Activated CD4-positive, alpha-beta T cell treated with anti-CD3 and anti-CD28 coated beads, Interleukin-2, amount 50 U/mL, for 48 hours (primary cell): ENCODE measurements around the gene KNDC1.

Source experiments
- DNase-seq, 2 experiments: peaks; one replicate each; pipeline ENCODE4 v3.0.0-alpha.2; 2020

Gene KNDC1

DNA sequence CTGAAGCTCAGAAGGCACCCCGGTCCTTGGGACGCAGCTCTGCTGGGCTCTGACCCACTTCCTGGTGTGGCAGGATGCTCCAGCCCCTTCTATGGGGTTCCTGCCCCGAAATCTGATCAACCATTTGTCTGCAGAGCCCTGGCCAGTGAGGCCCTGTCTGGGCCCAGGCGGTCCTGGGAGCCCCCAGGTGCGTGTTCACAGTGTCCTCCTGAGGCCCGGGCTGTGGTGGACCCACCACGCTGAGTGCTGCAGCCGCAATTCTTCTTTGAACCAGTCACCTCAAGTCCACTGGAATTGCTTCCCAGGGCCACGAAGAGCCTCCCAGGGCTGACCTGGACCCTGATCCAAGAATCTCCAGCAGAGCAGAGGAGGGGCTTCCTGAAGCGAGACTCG lies 19.1 kb downstream of the KNDC1 start:
- no peak for DNase-seq

DNA sequence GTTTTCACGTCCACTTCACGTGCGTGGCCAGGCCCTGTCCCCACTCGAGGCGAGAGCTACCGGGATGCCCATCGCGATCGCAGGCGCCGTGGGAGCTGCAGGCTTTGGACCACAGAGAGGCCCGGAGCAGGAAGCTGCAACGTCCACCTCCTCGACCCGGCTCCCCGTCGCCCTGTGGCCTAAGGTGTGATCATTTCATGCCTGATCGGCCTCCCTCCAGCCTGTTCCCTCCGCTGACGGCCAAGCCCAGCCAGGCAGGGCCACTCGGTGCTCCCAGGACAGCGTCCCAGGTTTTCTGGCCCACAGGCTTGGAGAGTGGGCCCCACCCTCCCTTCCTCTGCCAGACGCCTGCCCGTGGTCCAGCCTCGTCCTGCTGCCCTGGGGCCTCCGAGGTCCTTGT lies 19.6 kb downstream of the KNDC1 start:
- no peak for DNase-seq

DNA sequence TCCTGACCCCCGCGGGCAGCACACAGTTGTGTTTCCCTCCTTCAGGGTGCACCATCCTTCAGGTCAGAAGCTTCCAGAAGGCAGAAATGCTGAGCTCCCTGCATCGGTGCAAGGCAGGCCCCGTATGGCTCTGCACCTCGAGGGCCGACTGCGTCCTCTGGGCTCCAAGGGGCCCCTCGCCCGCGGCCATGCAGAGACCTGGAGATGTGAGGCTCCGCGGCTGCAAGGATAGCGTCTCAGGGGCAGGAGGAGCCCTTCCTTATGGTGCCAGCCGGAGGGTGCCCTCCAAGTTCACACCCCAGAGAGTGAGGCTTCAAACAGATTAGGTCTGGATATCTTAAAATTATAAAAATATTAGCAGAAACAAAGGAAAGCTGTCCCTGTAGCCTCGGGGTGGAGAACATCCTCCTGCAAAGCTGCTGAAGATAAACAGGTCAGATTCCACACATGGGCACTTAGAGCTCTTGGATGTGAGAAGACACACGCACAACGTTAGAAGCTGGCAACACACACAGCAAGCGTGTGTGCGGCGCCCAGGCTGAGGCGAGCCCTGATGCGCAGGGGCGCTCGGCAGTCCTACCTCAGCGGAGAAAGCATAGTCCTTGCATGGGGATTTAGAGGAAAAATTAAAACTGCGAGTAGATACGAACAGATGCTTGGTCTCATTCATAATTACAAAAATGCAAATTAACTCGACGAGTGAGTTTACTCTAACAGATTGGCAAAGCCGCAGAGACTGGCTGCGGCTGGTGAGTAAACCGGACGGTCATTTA lies 20.4 kb downstream of the KNDC1 start:
- no peak for DNase-seq

DNA sequence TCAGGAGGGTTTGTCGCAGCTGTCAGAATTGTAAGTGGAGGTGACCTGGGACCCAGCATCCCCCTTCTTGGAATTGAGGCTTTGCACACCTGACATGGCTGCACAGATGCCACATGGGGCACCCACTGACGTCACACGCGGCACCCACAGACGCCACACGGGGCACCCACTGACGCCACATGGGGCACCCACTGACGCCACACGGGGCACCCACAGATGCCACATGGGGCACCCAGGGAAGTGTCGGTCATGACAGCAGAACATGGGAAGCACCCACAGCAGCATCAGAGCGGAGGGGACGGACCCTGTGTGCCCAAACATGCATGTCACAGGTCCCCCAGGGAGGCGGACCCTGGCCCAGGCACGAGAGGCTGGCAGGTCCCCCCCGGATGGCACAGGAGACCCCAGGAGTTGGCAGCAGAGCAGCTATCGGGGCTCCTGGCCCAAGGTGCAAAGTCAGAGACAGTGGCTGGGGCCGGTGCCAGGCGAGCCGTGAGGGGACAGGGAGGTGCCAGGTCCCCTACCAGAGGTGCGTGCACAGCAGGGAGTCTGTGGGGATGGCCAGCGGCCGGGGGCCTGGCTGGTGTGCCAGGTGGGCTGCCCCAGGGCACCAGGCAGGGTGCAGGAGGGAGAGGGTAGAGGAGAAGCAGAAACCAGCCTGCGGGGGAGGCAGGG lies 21.1 kb downstream of the KNDC1 start:
- DNase-seq, result no peak

DNA sequence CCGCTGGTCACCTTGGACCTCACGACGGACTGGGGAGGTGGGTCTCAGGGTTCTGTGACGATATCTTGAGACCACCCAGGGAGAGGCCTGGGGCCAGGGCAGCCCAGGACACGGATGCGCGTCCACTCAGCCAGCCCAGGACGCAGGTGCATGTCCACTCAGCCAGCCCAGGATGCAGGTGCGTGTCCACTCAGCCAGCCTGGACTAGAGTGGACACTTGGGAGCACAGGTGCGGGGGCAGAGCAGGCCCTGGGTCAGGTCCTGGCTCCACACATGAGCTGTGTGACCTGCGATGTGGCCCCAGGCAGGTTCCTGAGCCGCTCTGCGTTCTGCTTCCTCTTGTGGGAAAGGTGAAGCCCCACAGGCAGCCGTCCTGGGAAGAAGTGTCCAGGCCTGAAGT lies 22.2 kb downstream of the KNDC1 start:
- no peak for DNase-seq

DNA sequence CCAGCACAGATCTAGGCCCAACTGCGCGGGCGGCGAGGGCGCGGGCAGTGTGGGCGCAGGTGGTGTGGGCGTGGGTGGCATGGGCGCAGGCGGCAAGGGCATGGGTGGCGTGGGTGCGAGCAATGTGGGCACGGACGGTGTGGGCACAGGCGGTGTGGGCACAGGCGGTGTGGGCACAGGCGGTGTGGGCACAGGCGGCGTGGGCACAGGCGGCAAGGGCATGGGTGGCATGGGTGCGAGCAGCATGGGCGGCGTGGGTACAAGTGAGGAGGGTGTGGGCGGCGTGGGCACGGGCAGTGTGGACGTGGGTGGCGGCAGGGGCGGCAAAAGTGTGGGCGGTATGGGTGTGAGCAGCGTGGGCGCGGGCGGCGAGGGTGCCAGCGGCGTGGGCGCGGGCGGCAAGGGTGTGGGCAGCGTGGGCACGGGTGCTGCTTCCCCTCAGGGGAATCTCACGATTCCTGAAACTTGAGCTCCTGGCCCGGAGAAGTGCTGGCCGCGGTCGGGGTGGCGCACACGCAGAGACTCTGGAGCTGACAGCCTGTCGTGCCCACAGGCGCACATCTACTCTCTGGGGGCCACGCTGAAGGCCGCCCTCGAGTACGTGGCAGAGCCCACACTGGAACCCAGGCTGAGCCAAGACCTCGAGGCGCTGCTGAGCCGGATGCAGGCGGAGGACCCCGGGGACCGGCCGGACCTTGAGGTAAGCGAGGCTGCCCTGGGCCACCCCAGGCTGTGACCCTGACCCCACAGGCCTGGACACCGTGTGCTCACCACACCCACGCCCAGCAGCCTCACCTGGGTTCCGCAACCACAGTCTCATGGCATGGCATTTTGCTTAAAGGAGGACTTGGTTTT lies 23.0 kb downstream of the KNDC1 start:
- no peak for DNase-seq

DNA sequence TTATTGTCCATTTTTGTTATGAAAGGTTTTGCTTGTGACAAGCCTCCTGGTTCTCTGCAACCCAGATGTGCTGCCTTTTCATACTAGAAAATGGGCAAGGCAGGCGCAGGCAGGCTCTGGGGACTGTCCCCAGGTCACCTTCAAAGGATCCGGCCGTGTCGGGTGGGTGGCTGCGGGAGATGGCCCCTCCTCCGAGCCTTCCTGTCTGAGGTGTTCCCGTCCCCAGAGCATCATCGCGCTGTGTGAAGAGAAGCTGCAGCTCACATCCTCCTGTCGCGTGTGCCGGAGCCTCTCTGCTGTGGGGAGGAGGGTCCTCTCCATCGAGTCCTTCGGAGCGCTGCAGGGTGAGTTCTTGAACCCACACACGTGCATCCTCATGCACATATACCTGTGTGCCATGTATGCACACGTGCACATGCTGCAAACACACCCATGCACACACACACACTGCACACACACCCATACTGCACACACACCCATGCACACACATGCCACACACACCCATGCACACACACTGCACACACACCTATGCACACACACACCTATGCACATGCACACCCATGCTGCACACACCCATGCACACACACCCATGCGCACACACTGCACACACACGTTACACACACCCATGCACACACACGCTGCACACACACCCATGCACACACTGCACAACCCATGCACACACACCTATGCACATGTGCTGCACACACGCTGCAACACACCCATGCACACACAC lies 23.8 kb downstream of the KNDC1 start:
- DNase-seq, result no peak

DNA sequence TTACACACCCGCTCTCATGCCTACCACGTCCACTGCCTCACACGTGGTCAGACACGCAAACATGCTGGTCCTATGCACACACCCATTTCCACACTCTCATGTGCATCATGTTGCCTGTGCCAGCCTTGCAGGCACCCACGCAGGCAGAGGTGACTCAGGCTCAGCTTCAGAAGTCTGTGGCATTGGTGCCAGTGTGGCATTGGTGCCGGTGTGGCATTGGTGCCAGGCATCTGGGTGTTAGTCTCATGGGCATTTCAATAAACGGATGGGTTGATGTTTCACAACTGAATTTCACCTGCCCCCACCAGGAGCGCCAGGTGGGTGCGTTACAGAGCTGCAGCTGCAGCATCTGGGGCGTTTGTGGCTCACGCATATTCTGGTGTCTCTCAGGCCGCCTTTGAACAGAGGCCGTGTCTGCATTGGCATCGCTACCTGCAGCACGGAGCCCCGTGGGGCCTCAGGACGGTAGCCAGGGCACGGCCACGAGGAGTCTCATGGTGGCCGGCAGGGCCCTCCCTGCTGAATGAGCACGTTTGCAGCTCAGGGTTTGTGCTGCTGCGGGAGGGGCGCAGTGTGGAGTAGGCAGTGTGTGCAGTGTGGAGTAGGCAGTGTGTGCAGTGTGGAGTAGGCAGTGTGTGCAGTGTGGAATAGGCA lies 24.7 kb downstream of the KNDC1 start:
- no peak for DNase-seq

DNA sequence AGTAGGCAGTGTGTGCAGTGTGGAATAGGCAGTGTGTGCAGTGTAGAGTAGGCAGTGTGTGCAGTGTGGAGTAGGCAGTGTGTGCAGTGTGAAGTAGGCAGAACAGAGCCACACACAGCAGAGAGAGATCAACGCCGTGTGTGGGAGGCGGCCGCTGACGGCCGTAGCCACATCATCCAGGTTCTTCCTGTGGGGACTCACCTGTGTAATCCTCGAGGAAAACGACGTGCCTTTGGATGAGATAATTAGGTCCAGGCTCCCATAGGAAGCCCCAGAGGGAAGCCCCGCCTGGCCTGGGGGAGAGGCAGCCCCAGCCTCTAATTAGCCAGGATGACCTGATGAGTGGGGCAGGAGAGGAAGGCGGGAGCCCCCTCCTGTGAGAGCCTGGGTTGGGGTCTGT lies 25.4 kb downstream of the KNDC1 start:
- no peak for DNase-seq

DNA sequence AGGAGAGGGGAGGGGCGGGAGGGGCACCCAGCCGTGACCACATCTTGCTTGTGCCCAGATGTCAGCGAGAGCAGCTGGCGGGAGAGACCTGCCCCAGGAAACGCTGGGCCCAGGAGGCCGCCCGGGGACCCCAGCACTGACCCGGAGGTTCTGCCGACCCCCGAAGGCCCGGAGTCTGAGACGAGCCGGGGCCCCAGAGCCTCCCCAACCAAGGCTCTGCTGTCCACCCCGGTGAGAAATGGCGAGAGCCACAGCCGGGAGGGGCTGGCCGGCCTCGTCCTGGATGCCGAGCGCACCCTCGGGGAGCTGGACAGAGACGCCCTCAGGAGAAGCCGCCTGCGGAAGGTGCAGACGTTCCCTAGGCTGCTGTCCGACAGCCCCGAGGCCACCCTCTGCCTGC lies 25.9 kb downstream of the KNDC1 start:
- no peak for DNase-seq

DNA sequence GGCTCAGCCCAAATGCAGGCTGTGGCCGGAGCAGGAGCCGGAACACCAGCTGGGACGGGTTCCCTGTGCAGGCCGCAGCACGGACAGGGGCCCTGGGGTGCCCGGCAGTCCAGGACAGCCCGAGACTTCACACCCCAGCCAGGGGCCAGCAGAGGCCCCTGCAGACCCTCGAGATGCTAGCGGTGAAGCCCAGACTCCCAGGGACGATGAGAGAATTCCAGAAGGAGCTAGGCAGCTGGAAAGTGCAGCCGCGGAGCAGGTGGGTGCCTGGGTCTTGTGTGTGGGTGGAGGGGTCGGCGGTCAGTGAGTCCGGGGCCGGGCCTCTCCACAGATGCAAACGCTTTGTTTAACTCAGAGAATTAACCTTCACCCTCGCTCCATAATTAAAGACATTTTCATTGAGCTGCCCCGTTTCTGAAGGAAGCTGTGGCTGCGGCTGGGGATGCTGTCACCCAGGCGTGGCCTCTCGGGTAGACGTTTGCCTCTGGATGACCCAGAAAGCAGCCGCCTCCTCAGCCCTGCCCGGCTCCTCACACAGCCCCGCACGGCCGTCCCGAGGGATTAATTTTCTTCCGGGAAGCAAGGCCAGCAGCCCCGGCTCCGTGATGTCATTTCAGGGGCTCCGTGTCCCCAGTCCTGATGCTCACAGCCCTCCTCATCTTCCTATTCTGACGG lies 26.5 kb downstream of the KNDC1 start:
- no peak for DNase-seq

DNA sequence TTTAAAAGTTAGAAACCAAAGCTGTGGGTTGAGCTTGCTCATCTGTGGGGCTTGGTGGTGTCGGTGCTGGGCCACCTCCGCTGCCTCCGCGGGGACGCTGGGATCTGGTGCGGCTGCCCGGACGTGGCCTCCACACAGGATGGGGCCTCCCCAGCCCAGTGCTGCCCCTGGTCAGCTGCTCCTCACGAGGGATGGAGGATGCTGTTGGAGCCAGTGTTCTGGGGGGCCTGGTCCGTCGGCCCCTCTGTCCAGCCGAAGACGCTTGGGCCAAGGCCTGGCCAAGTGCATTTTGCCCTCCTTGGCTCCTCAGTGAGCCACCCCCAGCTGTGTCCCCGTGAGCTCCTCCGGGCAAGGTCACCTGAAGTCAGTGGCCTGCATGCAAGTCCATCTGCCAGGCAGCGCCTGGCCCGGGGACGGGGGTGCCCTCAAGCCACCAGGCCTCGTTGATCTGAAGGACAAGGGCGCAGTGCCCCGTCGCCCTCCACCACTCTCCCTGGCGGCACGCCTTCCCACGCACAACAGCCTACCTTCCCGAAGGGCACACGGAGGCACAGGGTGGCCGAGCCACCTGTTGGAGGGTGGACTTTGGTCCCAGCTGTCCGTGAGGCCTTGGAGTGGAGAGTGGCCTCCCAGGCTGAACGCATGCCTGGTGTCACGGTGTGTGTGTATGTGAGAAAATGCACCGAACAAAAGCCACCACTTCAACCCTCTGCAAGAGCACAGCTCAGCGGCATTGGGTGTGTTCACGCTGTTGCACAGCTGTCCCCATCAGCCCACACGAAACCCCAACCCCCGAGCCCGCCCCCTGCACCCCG lies 27.3 kb downstream of the KNDC1 start:
- no peak for DNase-seq

DNA sequence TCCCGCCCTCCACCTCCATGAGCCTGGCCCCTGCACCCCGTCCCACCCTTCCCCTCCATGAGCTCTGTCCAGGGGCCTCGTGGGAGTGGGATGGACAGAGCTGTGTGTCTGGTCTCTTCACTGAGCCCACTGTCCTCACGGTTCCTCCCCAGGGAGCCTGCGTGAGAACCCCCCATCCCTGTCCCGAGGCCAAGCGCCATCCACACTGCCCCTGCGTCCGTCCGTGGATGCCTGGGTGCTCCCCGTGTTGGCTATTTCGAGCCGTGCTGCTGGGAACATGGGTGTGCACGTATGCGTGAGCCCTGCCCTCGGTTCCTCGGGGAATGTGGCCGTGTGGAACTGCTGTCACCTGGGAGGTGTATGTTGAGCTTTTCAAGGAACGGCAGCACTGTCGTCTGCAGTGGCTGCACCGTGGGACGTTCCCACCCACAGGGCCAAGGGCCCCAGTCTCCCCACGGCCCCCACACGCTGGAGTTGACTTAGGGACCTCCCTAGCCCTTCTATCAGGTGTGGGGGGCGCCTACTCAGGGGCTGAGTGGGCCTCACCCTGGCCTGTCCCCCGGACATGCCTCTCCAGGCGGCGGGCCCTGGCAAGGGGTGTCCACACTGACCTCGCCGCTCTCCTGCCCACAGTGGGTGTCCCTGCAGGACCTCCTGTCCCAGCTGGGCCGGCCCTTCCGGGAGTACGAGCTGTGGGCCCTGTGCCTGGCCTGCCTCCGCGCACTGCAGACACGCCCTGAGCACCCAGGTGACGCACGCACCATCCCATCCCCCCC lies 28.1 kb downstream of the KNDC1 start:
- DNase-seq, result no peak

DNA sequence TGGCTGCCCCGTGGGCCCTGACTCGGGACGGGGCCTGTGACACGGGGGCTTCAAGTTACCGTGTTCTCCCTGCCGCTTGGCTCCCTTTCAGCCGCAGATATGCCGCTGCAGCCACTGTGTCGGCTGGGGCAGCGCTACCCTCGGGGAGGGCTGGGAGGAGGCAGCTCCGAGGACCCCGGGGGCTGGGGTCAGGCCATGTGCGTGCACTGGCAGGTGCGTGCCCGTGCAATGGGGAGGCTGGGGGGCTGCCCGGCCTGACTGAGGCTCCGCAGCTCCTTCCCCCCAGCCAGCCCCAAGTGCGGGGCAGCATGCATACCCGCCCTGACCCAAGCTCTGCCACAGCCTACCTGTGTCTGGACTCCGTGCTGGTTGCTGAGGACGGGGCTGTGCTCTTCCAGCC lies 29.2 kb downstream of the KNDC1 start:
- no peak for DNase-seq

DNA sequence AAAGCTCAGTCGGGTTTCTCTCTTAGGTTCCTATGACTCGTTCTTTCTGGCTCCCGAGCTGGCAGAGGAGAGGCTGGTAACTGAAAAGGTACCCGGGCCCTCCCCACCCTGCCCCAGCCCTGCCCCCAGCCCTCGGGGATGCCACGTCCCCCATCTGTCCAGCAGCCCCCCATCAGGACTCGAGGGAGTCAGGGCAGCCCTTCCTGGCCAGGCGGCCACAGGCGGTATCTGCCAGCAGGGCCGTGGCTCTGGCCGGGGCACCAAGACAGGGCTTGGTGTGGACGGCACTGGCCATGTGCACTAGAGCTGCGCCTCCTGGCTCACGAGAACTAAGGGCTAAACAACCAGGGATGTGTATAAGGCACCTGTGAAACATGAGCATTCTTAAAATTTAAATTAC lies 29.7 kb downstream of the KNDC1 start:
- no peak for DNase-seq

DNA sequence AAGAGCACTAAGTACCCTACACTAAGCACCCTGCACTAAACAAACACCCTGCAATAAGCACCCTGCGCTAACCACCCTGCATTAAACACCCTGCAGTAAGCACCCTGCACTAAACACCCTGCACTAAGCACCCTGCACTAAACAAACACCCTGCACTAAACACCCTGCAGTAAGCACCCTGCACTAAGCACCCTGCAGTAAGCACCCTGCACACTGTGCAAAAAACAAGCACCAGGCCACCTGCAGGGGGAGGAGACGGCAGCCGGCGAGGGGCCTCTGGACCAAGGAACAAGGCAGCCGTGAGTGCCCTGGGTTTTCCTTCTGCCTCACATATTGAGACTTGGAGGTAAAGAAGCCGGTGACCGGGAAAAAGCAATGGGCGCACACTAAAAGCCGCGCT lies 30.2 kb downstream of the KNDC1 start:
- DNase-seq, result no peak

DNA sequence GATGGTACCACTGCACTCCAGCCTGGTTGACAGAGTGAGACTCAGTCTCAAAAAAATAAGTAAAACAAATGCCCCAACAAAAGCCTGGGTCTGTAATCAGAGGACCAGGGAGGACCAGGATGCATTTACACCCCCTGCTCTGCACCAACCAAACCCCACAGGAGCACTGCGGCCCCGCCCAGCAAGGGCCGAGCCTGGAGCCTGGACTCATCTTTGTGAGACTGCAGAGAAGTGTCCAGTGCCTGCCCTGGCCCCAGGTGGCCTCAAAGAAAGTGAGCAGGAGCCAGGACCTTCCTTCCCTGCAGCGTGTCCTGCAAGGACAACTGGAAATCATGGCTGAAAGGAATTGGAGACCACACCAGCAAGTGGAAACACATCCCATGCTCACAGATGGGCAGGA lies 31.6 kb downstream of the KNDC1 start:
- no peak for DNase-seq

DNA sequence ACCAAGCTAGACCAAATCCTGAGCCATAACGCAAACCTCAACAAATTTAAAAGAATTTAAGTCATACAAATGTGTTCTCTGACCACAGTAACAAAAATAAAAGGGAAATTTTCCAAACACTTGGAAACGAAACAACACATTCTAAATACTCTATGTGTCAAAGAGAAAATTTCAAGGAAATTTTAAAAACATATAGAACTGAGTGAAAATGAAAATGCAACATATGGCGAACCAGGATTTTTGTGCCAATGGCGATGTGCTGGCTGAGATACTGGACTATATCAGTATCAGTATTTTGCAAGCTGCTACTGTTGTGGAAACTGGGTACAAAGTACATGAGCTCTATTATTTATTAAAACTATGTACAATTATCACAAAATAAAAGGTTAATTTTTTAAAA lies 34.1 kb downstream of the KNDC1 start:
- no peak for DNase-seq

DNA sequence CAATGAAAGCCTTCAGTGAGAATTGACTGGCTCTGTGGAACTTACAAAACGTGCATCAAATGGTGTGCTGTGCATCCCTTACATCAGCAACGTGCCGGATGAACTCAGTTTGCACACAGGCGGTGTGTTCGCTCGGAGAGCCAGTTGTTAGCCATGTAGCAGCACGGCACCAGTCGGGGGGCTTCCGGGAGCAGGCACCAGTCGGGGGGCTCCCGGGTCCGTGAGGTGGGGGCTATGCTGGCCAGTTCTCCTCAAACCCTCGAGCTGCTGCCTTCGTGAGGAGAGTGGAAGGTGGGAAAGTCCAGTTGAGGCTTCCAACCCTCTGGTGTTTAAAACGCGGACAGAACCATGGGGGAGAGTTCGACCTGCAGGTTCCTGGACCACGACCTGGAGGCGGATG lies 35.1 kb downstream of the KNDC1 start:
- DNase-seq, result no peak

DNA sequence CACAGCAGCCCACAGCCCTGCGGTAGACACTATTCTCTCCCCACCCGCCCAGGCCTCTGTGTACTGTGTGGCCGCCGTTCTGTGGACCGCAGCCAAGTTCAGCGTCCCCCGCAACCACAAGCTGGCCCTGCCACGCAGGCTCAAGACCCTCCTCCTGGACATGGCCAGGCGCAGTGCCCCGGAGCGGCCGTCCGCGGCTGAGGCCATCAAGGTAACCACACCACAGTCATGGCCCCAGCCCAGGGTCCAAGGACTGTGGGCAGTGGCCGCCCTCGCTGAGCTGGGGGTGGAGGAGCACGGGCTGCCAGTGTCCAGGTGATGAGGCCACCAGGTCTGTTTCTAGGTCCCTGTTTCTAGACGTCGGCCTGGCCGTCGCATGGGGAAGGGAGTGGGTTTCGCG lies 35.6 kb downstream of the KNDC1 start:
- DNase-seq, result no peak
